K562 (cell line): Measurements from ENCODE around the gene SRPK1. TPM values are rescaled to one million over a fixed set of nuclear protein-coding genes. Genes with fewer than 3 reads are reported as not detected.

Source experiments
- ASH1L ChIP-seq: fragments of 450-650 bp; IDR thresholded peaks from 2 replicates; pipeline ENCODE4 v1.6.1; 2018; ENCODE audit warnings: borderline replicate concordance, mild to moderate bottlenecking, low read depth; ENCODE audit not compliant: partially characterized antibody
- ATF1 ChIP-seq, 2 experiments: fragments of 450-650 bp in 1 of 2; IDR thresholded peaks; 2 replicates each; pipeline ENCODE4 v1.6.1; 2016; ENCODE audit warnings: missing compliant biosample characterization in 1 of 2, missing genetic modification characterization in 1 of 2
- CBX3 ChIP-seq, 2 experiments: IDR thresholded peaks; 1 replicate in 1 of 2; 2 replicates in 1 of 2; pipeline ENCODE4 v1.6.1; 2012; ENCODE audit warnings: inconsistent platforms in 2 of 2, low read length in 2 of 2, borderline replicate concordance in 1 of 2, control low read depth in 1 of 2
- CEBPB ChIP-seq: fragments of 450-650 bp; IDR thresholded peaks from 2 replicates; pipeline ENCODE4 v1.6.1; 2016; ENCODE audit warnings: missing genetic modification characterization, missing compliant biosample characterization
- CEBPG ChIP-seq, 3 experiments: fragments of 200-800 bp in 1 of 3; sonication (Bioruptor generic) in 1 of 3; sonication (generic) in 1 of 3; formaldehyde crosslinking in 1 of 3; IDR thresholded peaks in 2 of 3; conservative IDR thresholded peaks in 1 of 3; 2 replicates each; pipeline versions ENCODE4 v1.6.1 to v1.8.0; 2016 to 2022; ENCODE audit warnings: missing compliant biosample characterization in 2 of 3, missing genetic modification characterization in 2 of 3, mild to moderate bottlenecking in 1 of 3, missing genetic modification reagents in 1 of 3
- FOSL1 ChIP-seq: fragments of 200-800 bp; sonication (Bioruptor generic); conservative IDR thresholded peaks from 2 replicates; pipeline ENCODE4 v1.6.1; 2016; ENCODE audit warnings: missing genetic modification characterization, missing compliant biosample characterization
- HNRNPH1 ChIP-seq: fragments of 200-400 bp; formaldehyde crosslinking; optimal IDR thresholded peaks from 2 replicates; pipeline ENCODE3; 2017; ENCODE audit warnings: low read depth, mild to moderate bottlenecking, low read length, moderate library complexity
- MXI1 ChIP-seq: IDR thresholded peaks from 2 replicates; pipeline ENCODE4 v1.6.1; 2011; ENCODE audit warnings: low read depth, mild to moderate bottlenecking, improper control_type of control experiment, low read length
- NR2C1 ChIP-seq, 2 experiments: fragments of 450-650 bp; IDR thresholded peaks; 2 replicates each; pipeline ENCODE4 v1.6.1; 2017; ENCODE audit warnings: mild to moderate bottlenecking in 2 of 2, antibody characterized with exemption in 1 of 2, inconsistent platforms in 1 of 2, missing compliant biosample characterization in 1 of 2, missing genetic modification characterization in 1 of 2
- STAT6 ChIP-seq: sonication (generic); formaldehyde crosslinking; IDR thresholded peaks from 2 replicates; pipeline ENCODE4 v1.8.1; 2023; ENCODE audit warnings: mild to moderate bottlenecking, missing genetic modification reagents
- TCFL5 ChIP-seq: fragments of 250-450 bp; sonication (Bioruptor Pico); conservative IDR thresholded peaks from 2 replicates; pipeline ENCODE4 v1.6.1; 2021; ENCODE audit warnings: mild to moderate bottlenecking, moderate library complexity, matching md5 sums
- ZNF12 ChIP-seq: sonication (generic); formaldehyde crosslinking; IDR thresholded peaks from 2 replicates; pipeline ENCODE4 v1.4.0; 2020; ENCODE audit warnings: mild to moderate bottlenecking, missing genetic modification reagents
- ZNF511 ChIP-seq: sonication (generic); formaldehyde crosslinking; IDR thresholded peaks from 2 replicates; pipeline ENCODE4 v1.8.0; 2022; ENCODE audit warnings: mild to moderate bottlenecking, missing genetic modification reagents
- ZNF584 ChIP-seq: fragments of 200-800 bp; sonication (Bioruptor generic); IDR thresholded peaks from 2 replicates; pipeline ENCODE4 v1.6.1; 2016; ENCODE audit warnings: low read depth, mild to moderate bottlenecking, missing genetic modification characterization, missing compliant biosample characterization
- ZNF589 ChIP-seq: fragments of 200-800 bp; sonication (Bioruptor generic); IDR thresholded peaks from 2 replicates; pipeline ENCODE4 v1.6.1; 2016; ENCODE audit warnings: low read depth, missing genetic modification characterization, missing compliant biosample characterization
- polyA plus RNA-seq, 8 experiments: library from polyadenylated mRNA; depleted of rRNA in 4 of 8; stranded (reverse) in 5 of 8; unstranded in 3 of 8; fragments of >200 nt; fragmentation: Nextera tagmentation in 2 of 8; fragmentation: Illumina TruSeq in 1 of 8; extraction: Ambion mirVana in 2 of 8; extraction: Trizol in 1 of 8; gene quantifications; 2 replicates each; pipeline versions ENCODE4 v1.2.1 to v1.2.3, GENCODE V29; 2011 to 2014; ENCODE audit warnings: inconsistent platforms in 1 of 8, missing spikeins in 1 of 8
- total RNA-seq, 7 experiments: library from RNA; depleted of rRNA in 6 of 7; stranded (reverse); fragments of >200 nt in 6 of 7; fragmentation: Illumina TruSeq in 2 of 7; extraction: Trizol in 2 of 7; gene quantifications; 2 replicates each; pipeline versions ENCODE4 v1.2.1 to v1.2.3, GENCODE V29; 2011 to 2021; ENCODE audit warnings: low replicate concordance in 1 of 7
- TF ChIP-seq, protein P1 (sequence below): fragments of 200-800 bp; sonication (Bioruptor generic); IDR thresholded peaks from 2 replicates; pipeline ENCODE4 v1.6.1; 2017; ENCODE audit warnings: missing genetic modification characterization, missing compliant biosample characterization
- TF ChIP-seq, protein P2 (sequence below): sonication (generic); formaldehyde crosslinking; IDR thresholded peaks from 2 replicates; pipeline ENCODE4 v1.8.0; 2022; ENCODE audit warnings: mild to moderate bottlenecking, missing genetic modification reagents
- TF ChIP-seq, protein P3 (sequence below): sonication (generic); formaldehyde crosslinking; IDR thresholded peaks from 2 replicates; pipeline ENCODE4 v1.8.0; 2023; ENCODE audit warnings: mild to moderate bottlenecking, missing genetic modification reagents

SRPK1 gene
- total and polyA plus RNA-seq, 9 of the 15 experiments (the other 6 are each of a cell fraction or from before 2014, with no cell fraction given) = 99.6 to 185 (median 159) TPM

DNA sequence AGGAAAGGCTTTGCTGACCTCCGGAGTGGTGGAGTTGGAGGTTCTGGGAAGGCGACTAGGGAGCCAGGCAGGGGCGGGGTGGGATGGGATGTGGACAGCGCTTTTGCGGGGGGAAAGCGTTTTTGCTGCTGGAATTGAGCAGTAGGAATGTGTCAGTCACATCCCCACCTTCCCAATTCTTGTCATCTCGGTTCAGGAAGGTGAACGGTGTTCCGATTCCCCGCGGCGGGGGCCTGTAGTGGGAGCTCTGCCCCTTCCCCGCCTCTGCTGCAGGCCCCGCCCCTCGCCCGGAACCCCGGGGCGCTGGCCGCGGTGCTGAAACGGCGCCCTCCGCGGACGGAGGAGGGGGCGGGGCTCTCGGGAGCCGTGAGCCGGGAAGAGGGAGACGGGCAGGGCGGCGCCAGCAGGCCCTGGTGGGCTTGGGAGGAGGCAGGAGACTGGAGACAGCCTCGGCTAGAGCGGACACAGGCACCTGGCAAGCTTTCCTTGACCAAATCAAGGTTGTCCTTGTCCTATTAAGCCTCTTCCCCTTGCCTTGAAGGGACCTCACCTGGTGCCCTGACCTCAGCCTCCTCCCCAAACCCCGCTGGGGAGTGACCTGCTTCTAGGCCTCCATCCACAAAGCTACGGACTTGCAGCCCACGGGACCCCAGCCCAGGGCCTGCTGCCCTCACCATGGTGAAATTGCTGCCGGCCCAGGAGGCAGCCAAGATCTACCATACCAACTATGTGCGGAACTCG lies 115.7 kb downstream of the SRPK1 start, which contains the start of gene LHFPL5 (continued):
- TF ChIP-seq STAT6 (CRISPR knock-in tag) = no peak
- no peak for TF ChIP-seq ASH1L
- TF ChIP-seq, protein P1, sequence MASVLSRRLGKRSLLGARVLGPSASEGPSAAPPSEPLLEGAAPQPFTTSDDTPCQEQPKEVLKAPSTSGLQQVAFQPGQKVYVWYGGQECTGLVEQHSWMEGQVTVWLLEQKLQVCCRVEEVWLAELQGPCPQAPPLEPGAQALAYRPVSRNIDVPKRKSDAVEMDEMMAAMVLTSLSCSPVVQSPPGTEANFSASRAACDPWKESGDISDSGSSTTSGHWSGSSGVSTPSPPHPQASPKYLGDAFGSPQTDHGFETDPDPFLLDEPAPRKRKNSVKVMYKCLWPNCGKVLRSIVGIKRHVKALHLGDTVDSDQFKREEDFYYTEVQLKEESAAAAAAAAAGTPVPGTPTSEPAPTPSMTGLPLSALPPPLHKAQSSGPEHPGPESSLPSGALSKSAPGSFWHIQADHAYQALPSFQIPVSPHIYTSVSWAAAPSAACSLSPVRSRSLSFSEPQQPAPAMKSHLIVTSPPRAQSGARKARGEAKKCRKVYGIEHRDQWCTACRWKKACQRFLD (CRISPR knock-in tag) = peak; percentile 26; the same call in 1 of the 2 replicates
- no peak for TF ChIP-seq TCFL5
- peak; percentile 99 for TF ChIP-seq ZNF511 (CRISPR knock-in tag)
- TF ChIP-seq ZNF12 = 0 out of 2 replicates have a peak, but pooled peaks have one; percentile 65
- no peak for TF ChIP-seq CEBPG (CRISPR knock-in tag; IDR thresholded peaks at IDR 0.05)
- no peak for TF ChIP-seq CEBPG (tag; conservative IDR thresholded peaks at IDR 0.05 in 1 of 2, IDR thresholded peaks at IDR 0.05 in 1 of 2)
- no peak for TF ChIP-seq FOSL1 (tag)
- TF ChIP-seq ATF1 (CRISPR knock-in tag; IDR thresholded peaks at IDR 0.05) = 0 out of 2 replicates have a peak, but pooled peaks have one; percentile 58
- no peak for TF ChIP-seq ATF1 (tag; IDR thresholded peaks at IDR 0.05)
- no peak for TF ChIP-seq ZNF584 (CRISPR knock-in tag)
- no peak for TF ChIP-seq CBX3 (IDR thresholded peaks at IDR 0.05; ENCODE audit: borderline replicate concordance in 1 of 2, low read length in 2 of 2)
- TF ChIP-seq MXI1 = 0 out of 2 replicates have a peak, but pooled peaks have one; percentile 23
- no peak for TF ChIP-seq ZNF589 (CRISPR knock-in tag)
- TF ChIP-seq HNRNPH1 = no peak
- TF ChIP-seq, protein P2, sequence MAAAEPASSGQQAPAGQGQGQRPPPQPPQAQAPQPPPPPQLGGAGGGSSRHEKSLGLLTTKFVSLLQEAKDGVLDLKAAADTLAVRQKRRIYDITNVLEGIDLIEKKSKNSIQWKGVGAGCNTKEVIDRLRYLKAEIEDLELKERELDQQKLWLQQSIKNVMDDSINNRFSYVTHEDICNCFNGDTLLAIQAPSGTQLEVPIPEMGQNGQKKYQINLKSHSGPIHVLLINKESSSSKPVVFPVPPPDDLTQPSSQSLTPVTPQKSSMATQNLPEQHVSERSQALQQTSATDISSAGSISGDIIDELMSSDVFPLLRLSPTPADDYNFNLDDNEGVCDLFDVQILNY (CRISPR knock-in tag) = no peak
- TF ChIP-seq NR2C1 (IDR thresholded peaks at IDR 0.05) = no peak
- TF ChIP-seq NR2C1 (tag; IDR thresholded peaks at IDR 0.05) = no peak
- TF ChIP-seq, protein P3, sequence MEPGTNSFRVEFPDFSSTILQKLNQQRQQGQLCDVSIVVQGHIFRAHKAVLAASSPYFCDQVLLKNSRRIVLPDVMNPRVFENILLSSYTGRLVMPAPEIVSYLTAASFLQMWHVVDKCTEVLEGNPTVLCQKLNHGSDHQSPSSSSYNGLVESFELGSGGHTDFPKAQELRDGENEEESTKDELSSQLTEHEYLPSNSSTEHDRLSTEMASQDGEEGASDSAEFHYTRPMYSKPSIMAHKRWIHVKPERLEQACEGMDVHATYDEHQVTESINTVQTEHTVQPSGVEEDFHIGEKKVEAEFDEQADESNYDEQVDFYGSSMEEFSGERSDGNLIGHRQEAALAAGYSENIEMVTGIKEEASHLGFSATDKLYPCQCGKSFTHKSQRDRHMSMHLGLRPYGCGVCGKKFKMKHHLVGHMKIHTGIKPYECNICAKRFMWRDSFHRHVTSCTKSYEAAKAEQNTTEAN (CRISPR knock-in tag) = peak; percentile 93
- TF ChIP-seq CEBPB (tag) = no peak
